Measurements from ENCODE around the gene TMEM89. TPM values are rescaled to one million over a fixed set of nuclear protein-coding genes. Genes with fewer than 3 reads are reported as not detected.

The TMEM89 gene
- total RNA-seq (not detected in 2 replicates), polyA plus RNA-seq (not detected in 2 replicates), polyA minus RNA-seq (not detected in 2 replicates)
- total RNA-seq (2013): not detected

GRCh38 chr3:48621461-48621869, at the start of gene TMEM89:
TSS of gene TMEM89 (minus strand) at chr3:48621769. CDS start at chr3:48621756, 13 bp downstream.
- no peak within 1 kb of the TSS for H2AFZ ChIP-seq (ENCODE audit: insufficient read depth, low read depth, low read length, poor library complexity, severe bottlenecking)
- H3K9me3 ChIP-seq (ENCODE audit: control extremely low read depth in 1 of 3, control insufficient read depth in 2 of 3, insufficient read depth in 1 of 3, low read length in 2 of 3): peaks cover 0 to 22% (median 16%) of the 10 kb centered on the region in 3 donors
- Mint-ChIP-seq H3K9me3 (ENCODE audit: insufficient read depth) (no peaks in the 10 kb centered on the region), H3K27me3 (no peaks in the 10 kb centered on the region), H3K4me3 (no peak within 1 kb of the TSS), H3K4me1 (no peaks in the 10 kb centered on the region), H3K27ac (no peak within 1 kb of the TSS)
- no peaks in the 10 kb centered on the region for H3K4me1 ChIP-seq (ENCODE audit: control insufficient read depth in 2 of 2, insufficient read depth in 2 of 2, low read length in 2 of 2)
- ChIA-PET CTCF (interaction anchor here (0.7 to 0.9 kb wide), 2 partner anchors 221 to 280 kb away, joined by 3 read pairs; no protein-coding TSS in a partner anchor), POLR2A (no interaction called here)
- no peak for TF ChIP-seq EZH2 (IDR thresholded peaks at IDR 0.05; ENCODE audit: borderline replicate concordance, insufficient read depth, low read depth, low read length, poor library complexity, severe bottlenecking)
- TF ChIP-seq CTCF (IDR thresholded peaks at IDR 0.05): no peak
- H3K36me3 ChIP-seq (replicated peaks in 1 of 2; ENCODE audit: control extremely low read depth in 1 of 2, control insufficient read depth in 1 of 2, extremely low read depth in 1 of 2, insufficient read depth in 2 of 2, low read length in 1 of 2): no peaks in the 10 kb centered on the region
- no peak within 1 kb of the TSS for H3K4me2 ChIP-seq (replicated peaks; ENCODE audit: low read depth, low read length, poor library complexity, severe bottlenecking)
- ATAC-seq (ENCODE audit: low read depth): no peak
- H3K79me2 ChIP-seq (ENCODE audit: control insufficient read depth, insufficient read depth, low read length): no peaks in the 10 kb centered on the region
- H3K27me3 ChIP-seq (replicated peaks in 1 of 4; ENCODE audit: control extremely low read depth in 1 of 4, control insufficient read depth in 3 of 4, insufficient read depth in 4 of 4, low read length in 3 of 4): no peaks in the 10 kb centered on the region
- no peaks in the 10 kb centered on the region for H4K20me1 ChIP-seq (ENCODE audit: control insufficient read depth, insufficient read depth, low read length, poor library complexity, severe bottlenecking)
- intact Hi-C loops (cut with micrococcal nuclease): no loop called here
- no peak within 1 kb of the TSS for H3K27ac ChIP-seq (ENCODE audit: low read length in 2 of 2)
- no peak within 1 kb of the TSS for H3K9ac ChIP-seq (ENCODE audit: low read length)
- WGBS (ENCODE audit: insufficient coverage): 97% methylated on average over 19 of the region's 19 CpGs
- H3K4me3 ChIP-seq (ENCODE audit: control extremely low read depth in 1 of 5, extremely low read depth in 1 of 5, insufficient read depth in 1 of 5, low read depth in 2 of 5, low read length in 4 of 5): no peak within 1 kb of the TSS
- no peak for DNase-seq

GRCh38 chr3:48664929-48665328, 43.4 kb upstream of the TMEM89 start:
- Histone ChIP-seq H3K4me3 (ENCODE audit: control extremely low read depth in 1 of 5, extremely low read depth in 1 of 5, insufficient read depth in 1 of 5, low read depth in 2 of 5, low read length in 4 of 5) (no peak overlapping the region), H4K20me1 (ENCODE audit: control insufficient read depth, insufficient read depth, low read length, poor library complexity, severe bottlenecking) (peaks cover 9% of the 10 kb centered on the region), H3K27ac (ENCODE audit: low read length in 2 of 2) (no peak overlapping the region), H3K9ac (ENCODE audit: low read length) (no peak overlapping the region), H3K79me2 (ENCODE audit: control insufficient read depth, insufficient read depth, low read length) (no peaks in the 10 kb centered on the region), H3K36me3 (replicated peaks in 1 of 2; ENCODE audit: control extremely low read depth in 1 of 2, control insufficient read depth in 1 of 2, extremely low read depth in 1 of 2, insufficient read depth in 2 of 2, low read length in 1 of 2) (no peaks in the 10 kb centered on the region), H3K4me2 (replicated peaks; ENCODE audit: low read depth, low read length, poor library complexity, severe bottlenecking) (no peak overlapping the region), H3K9me3 (ENCODE audit: control extremely low read depth in 1 of 3, control insufficient read depth in 2 of 3, insufficient read depth in 1 of 3, low read length in 2 of 3) (peaks cover 0 to 40% (median 0%) of the 10 kb centered on the region in 3 donors), H3K27me3 (replicated peaks in 1 of 4; ENCODE audit: control extremely low read depth in 1 of 4, control insufficient read depth in 3 of 4, insufficient read depth in 4 of 4, low read length in 3 of 4) (peaks cover 0 to 35% (median 14%) of the 10 kb centered on the region in 4 experiments), H2AFZ (ENCODE audit: insufficient read depth, low read depth, low read length, poor library complexity, severe bottlenecking) (no peak overlapping the region), H3K4me1 (ENCODE audit: control insufficient read depth in 2 of 2, insufficient read depth in 2 of 2, low read length in 2 of 2) (peaks cover 28 to 31% of the 10 kb centered on the region in 2 donors)
- TF ChIP-seq CTCF (IDR thresholded peaks at IDR 0.05) (no peak), EZH2 (IDR thresholded peaks at IDR 0.05; ENCODE audit: borderline replicate concordance, insufficient read depth, low read depth, low read length, poor library complexity, severe bottlenecking) (no peak)
- intact Hi-C loops (cut with micrococcal nuclease): loop anchor here (2.0 kb wide), 2 partner anchors 20 to 52 kb away; partner anchors contain the start of genes IP6K2 and NCKIPSD
- ATAC-seq (ENCODE audit: low read depth) (no peak), DNase-seq (no peak)
- Mint-ChIP-seq H3K27me3 (peaks cover 9% of the 10 kb centered on the region), H3K4me1 (peaks cover 23% of the 10 kb centered on the region), H3K27ac (no peak overlapping the region), H3K9me3 (ENCODE audit: insufficient read depth) (no peaks in the 10 kb centered on the region), H3K4me3 (peak overlapping the region; percentile 7)
- 93% methylated on average over 2 of the region's 4 CpGs for WGBS (ENCODE audit: insufficient coverage)
- CTCF ChIA-PET: interaction anchor here (0.7 kb wide), 1 partner anchor 1243 kb away, joined by 3 read pairs; no protein-coding TSS in a partner anchor
- POLR2A ChIA-PET: no interaction called here
